GOT3 (cell line): Measurements from ENCODE around the gene GABBR2.
"Not testable (repeated sequence)": the region's sequence is repeated elsewhere in the genome, so short reads cannot be mapped to it uniquely, and the experiment has no call there.

Source experiments
- DNase-seq: peaks from one replicate; lab custom pipeline; 2025; ENCODE audit warnings: mixed read lengths; lab: John Stamatoyannopoulos, UW

GABBR2 gene

DNA sequence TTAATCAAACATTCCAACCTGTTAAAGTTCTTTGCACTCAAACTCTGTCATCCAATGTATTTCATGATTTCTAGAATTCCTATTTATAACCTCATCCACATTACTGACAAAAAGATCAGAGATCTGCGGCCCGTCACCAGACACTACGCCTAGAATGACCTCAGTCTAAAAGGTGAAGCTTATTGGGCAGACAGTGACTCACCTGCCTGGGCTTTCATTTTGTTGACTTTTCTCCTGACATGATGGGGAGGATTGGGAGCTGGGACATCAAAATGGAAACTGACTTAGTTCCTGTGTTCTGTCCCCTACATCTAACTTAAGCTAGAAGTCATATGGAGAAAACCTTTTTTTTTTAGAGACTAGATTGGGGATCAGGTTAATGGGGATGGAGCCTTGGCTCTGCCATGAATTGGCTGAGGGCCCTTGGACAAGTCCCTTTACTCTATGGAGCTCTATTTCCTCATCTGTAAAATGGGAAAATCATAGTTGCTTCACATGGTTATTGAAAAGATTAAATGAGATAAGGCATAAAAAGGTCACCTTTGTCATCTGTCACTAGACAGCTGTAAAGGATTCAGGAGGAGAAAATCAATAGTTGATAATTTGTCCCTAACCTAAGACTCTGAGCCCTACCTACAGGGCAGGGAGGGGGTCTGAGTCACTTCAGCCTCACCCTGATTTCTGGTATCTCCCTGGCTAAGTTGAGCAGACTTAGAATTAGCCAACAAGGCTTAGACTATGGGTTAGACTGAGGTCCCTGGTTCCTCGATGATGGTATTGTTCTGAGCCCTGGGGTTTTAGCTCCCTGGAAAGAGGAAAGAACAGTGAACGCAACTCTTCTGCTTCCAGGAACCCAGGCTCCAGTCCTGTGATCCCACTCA is 228.5 kb downstream of the GABBR2 start:
- no peak for DNase-seq

DNA sequence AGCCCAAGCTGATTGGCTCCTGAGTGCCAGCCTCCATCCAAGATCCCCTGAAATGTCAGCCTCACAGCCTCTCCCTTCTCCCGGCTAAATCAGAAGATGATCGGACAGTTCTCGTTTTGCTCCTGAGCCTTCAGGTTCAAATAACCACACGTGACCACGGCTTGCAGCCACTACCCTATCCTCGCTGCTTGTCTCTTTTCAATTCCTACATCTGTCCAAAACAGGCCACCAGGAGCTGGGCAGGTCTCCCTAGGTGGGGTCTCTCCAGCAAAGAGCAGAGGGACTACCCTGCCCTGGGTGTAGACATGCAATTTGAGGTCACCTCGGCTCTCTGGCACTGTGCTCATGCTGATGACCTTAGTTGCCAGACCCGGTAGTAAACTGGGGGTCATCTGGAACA is 229.3 kb downstream of the GABBR2 start:
- DNase-seq, result no peak

DNA sequence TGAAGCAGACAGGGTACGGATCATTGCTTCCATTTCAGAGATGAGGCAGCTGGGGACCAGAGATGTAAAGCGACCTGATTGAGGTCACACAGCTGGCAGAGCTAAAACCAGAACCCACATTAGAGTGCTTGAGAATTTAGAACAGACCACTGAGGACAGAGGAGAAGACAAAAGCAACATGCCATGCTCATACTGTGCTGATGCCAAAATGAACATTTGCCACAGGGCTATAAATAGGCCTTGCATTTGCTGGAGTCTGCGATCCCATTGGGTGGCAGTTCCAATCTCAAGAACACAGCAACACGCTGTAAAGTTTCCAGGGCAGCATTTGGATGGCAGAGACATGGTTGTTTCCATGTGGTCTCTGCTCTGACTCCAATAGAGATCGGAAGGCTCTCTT is 230.9 kb downstream of the GABBR2 start:
- DNase-seq, result no peak

GRCh38 chr9:98472216-98472615 is 236.5 kb downstream of the GABBR2 start:
- DNase-seq, result no peak

GRCh38 chr9:98471185-98471584 is 237.6 kb downstream of the GABBR2 start:
- no peak for DNase-seq

GRCh38 chr9:98468567-98469239 is 240.0 kb downstream of the GABBR2 start:
- no peak for DNase-seq

DNA sequence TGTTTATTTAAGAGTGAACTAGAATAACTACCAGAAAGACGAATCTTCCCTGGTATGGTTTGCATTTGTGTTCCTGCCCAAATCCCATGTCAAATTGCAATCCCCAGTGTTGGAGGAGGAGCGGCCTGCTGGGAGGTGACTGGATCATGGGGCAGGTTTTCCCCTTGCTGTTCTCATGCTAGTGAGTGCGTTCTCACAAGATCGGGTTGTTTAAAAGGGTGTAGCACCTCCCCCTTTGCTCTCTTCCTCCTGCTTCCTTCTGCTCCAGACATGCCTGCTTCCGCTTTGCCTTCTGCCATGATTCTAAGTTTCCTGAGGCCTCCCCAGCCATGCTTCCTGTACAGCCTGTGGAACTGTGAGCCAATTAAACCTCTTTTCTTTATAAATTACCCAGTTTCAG is 242.9 kb downstream of the GABBR2 start:
- no peak for DNase-seq

DNA sequence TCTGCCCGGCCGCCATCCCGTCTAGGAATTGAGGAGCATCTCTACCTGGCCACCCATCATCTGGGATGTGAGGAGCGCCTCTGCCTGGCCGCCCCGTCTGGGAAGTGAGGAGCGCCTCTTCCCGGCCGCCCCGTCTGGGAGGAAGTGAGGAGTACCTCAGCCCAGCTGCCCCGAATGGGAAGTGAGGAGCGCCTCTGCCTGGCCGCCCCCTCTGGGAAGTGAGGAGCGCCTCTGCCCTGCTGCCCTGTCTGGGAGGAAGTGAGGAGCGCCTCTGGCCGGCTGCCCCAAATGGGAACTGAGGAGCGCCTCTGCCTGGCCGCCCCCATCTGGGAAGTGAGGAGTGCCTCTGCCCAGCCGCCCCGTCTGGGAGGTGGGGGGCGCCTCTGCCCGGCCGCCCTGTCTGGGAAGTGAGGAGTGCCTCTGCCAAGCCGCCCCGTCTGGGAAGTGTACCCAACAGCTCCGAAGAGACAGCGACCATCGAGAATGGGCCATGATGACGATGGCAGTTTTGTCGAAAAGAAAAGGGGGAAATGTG is 244.5 kb downstream of the GABBR2 start:
- DNase-seq, result not testable (repeated sequence)

DNA sequence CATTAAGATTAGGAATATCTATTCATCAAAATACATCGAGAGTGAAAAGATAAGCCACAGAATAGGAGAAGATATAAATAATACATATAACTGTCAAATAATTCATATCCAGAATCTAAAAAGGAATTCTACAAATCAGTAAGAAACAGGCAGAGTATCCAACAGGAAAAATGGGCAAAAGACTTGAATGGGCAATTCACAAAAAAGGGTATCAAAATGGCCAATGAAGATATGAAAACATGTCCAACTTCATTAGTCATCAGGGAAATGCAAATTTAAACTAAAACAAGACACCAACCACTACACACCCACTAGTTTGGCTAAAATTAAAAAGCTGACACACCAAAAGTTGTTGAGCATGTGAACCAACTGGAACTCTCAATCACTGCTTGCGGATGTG is 246.4 kb downstream of the GABBR2 start:
- no peak for DNase-seq

DNA sequence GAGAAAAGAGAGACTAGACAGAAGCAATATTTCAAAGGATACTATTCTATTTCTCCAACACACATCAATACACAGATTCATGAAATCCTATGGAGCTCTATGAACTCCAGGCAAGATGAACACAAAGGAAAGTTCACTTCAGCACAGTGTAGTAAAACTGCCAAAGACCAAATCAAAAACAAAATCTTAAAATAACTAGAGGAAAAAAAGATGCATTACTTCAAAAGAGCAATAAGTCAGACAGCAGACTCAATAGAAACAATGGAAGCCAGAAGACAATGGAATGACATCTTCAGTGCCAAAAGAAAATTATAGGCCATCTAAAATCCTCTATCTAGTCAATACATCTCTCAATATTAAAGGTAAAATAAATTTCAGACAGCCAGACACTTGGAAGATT is 248.0 kb downstream of the GABBR2 start:
- DNase-seq, result no peak

DNA sequence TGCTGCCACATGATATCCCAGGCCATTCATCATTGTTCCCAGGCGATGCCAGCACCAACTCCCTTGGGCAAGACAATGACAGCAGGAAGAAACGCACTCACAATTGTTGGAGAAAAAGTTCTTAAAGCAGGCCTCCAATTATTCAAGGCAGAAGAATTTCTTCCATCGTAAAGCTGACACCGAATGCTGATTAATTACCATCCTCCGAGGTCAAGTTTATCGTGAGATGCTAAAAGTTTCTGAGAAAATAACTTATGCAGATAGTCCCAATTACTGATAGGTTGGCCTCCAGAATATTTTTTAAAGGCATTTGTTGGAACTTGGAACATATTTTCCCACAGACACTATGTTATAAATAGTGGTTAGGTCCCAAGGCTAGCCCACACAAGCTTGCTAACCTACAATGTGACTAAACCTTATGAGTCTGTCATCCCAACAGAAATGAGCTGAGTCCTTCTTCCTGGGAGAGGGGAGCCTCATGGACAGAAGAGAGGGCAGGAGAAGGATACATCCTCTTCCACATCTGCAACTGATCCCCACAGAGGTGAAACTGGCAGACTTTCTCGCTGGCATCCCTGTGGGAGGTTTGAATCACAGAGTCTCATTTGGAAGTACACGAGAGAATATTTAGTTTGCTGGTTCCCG is 250.9 kb downstream of the GABBR2 start:
- DNase-seq, result no peak

DNA sequence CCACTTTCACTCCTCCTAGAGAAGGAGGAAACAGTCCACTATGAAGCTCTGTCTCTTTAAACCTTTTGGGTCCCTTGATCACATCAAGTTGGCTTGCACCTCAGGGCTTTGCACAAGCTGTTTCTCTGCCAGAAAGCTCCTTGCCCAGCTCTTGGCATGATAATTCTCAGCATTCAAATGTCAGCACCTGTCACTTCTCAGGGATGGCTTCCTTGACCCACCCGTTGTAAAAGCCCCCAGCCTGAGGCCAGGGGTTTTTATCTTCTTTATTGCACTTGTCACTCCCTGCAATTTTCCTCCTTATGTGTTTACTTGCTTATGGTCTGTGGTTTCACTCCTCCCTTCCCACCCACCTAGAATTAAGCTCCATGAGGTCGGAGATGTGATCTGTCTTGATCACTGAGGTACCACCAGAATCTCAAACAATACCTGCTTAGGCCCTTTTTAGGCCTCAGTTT is 252.6 kb downstream of the GABBR2 start:
- DNase-seq, result no peak

GRCh38 chr9:98455256-98456155 is 253.2 kb downstream of the GABBR2 start:
- no peak for DNase-seq

DNA sequence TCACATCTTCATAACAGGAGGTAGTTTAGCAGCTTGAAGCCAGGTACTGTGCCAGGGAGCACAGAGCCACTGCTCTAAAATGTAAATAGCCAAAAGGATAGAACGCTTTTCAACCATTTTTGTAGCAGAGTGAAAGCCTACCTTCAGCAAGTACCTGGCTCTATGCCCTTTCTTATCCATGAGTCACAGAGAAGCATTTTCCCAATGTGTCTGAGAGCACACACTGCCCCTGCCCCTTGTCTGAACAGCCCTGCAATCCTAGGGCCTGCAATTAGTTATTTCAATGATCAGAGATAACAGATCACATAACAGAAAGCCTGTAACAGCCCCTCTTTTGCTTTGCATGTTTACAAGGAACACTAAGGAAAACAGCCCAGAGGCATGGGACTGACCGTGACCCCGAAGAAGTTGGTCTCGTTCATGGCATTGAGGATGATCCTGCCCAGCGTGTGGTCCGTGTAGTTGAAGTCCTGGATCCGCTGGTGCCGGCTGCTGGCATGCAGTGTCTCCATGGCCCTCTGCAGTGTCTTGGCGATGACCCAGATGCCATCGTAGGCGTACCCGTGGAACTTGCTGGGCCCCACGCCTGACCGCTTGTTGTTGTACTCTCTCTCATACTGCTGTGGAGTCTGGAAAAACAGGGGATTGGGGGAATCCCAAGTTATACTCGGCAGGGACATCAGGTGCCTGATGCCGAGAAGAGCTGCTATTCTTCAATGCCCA is 255.0 kb downstream of the GABBR2 start:
- DNase-seq, result no peak

DNA sequence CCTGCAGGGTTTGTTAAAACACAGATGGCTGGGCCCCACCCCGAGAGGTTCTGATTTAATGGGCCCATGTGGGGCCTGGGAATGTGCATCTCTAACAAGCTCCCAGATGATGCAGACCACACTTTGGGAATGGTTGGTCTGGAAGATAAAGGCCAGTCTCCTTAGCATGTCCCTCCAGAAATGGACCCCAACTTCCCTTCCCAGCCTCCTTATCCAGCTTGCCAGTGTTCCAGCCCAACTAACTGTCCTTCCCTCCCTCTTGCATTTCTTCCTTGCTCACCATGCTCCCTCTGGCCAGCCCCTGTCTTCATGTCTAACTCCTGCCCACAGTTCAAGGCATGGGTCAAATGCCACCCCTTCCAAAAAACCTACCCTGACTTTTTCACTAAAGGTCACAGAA is 257.2 kb downstream of the GABBR2 start:
- DNase-seq, result no peak

DNA sequence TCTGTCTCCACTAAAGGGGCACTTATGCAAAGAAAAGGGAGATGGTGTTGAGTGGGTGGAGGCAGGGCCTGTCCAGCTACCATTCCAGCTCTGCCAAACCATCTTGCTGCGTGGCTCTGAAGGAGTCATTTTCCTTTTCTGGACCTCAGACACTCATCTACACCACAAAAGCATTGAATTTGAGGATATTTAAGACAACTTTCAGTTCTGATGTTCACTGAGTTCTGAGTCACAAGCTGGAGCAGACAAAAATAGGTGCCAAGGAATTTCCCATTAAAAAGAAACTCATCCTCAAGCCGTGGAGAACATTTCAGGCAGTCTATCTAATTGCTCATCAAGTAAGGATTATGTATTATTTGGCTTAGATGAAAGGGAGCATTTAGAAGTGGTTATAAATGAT is 258.2 kb downstream of the GABBR2 start:
- DNase-seq, result no peak

DNA sequence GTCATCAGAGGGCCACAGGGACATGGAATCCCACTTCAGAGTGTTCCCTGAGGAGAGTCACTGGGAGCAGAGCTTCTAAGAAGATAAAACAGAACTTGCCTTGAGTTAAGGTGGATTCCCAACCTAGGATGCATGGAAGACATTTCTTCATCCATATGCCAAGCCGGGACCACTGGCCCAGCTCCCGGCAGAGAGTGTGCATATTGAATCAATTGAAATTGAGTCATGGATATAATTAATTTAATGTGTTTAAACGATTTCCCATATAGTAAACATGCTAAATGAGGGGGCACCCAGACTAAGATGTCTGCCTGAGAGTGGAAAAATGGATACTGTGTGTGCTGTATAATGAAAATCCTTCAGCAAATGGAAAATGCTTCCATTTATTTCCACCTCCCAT is 258.9 kb downstream of the GABBR2 start:
- DNase-seq, result no peak

GRCh38 chr9:98445576-98445975 is 263.2 kb downstream of the GABBR2 start:
- no peak for DNase-seq

DNA sequence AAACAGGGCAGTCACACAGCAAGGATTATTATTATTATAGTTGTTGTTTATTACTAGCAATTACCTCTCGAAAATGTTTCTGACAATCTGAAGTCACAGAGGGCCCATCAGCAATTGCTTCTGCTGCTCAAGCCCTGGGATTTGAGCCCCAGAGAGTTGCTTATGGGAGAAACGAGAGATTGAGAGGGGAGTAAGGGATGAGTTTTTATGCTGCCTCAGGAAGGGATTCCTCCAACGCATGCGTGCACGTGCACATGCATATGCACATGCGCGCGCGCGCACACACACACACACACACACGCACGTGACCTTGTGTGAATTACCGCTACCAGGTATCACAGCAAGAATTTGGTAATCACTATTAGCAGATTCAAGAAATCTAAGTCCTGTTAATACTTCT is 264.1 kb downstream of the GABBR2 start:
- DNase-seq, result no peak

DNA sequence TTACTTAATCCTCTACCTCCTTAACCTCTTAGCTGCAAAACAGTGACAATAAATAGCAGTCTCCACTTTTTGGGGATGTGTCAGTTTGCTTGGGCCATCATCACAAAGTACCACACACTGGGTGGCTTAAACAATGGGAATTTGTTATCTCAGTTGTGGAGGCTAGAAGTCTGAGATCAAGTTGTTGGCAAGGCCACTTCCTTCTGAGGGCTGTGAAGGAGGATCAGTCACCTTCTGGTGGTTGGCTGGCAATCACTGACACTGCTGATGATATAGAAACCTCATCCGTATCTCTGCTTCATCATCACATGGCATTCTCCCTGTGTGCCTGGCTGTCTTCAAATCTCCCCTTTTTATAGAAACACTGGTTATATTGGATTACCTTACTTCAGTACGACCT is 266.2 kb downstream of the GABBR2 start:
- no peak for DNase-seq

DNA sequence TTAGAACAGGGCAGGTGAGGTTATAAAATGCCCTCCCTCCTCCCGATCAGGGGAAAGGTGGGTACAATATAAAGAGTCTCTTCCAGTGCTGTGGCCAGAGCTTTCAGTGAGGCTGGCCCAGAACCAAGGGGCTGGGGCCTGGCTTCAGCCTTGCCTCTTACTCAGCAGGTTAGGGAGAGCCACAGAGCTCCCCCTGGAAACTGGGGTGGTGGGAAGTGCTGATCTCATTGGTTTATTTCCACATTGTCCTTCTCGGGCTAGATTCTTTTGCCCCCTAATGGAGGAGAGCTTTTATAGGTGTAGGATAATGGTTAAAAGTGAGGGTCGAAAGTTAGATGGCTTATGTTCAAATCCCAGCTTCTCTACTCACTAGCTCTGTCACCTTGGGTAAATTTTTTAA is 266.6 kb downstream of the GABBR2 start:
- no peak for DNase-seq
